ENCODE measurements around the gene RTN4RL2.

The RTN4RL2 gene

GRCh38 chr11:57500515-57500914, 40.2 kb downstream of the RTN4RL2 start:
- DNase-seq (ENCODE audit: low spot score), result no peak

- no peak for DNase-seq (ENCODE audit: low spot score)
These were observed 40.6 kb downstream of the RTN4RL2 start for GRCh38 chr11:57500926-57501325.

- DNase-seq (ENCODE audit: low spot score), result no peak
These were observed 41.6 kb downstream of the RTN4RL2 start for GRCh38 chr11:57501953-57502352.

GRCh38 chr11:57502376-57502775, 42.0 kb downstream of the RTN4RL2 start:
- DNase-seq (ENCODE audit: low spot score), result no peak

- no peak for DNase-seq (ENCODE audit: low spot score)
These were observed 42.5 kb downstream of the RTN4RL2 start for GRCh38 chr11:57502870-57503269.

GRCh38 chr11:57504511-57504910, 44.2 kb downstream of the RTN4RL2 start:
- DNase-seq (ENCODE audit: low spot score), result no peak

- no peak for DNase-seq (ENCODE audit: low spot score)
These were observed 46.2 kb downstream of the RTN4RL2 start for GRCh38 chr11:57506522-57506921.

GRCh38 chr11:57508341-57509170, 48.2 kb downstream of the RTN4RL2 start:
- no peak for DNase-seq (ENCODE audit: low spot score)

- no peak for DNase-seq (ENCODE audit: low spot score)
These were observed 51.6 kb downstream of the RTN4RL2 start for GRCh38 chr11:57511741-57512430.

GRCh38 chr11:57512646-57513451, 52.5 kb downstream of the RTN4RL2 start:
- DNase-seq (ENCODE audit: low spot score), result no peak

- no peak for DNase-seq (ENCODE audit: low spot score)
These were observed 53.1 kb downstream of the RTN4RL2 start for GRCh38 chr11:57513452-57513795.

- DNase-seq (ENCODE audit: low spot score), result no peak
These were observed 53.7 kb downstream of the RTN4RL2 start for GRCh38 chr11:57513911-57514537.

GRCh38 chr11:57514538-57515331, 54.4 kb downstream of the RTN4RL2 start:
- DNase-seq (ENCODE audit: low spot score), result no peak

- DNase-seq (ENCODE audit: low spot score), result no peak
These were observed 55.2 kb downstream of the RTN4RL2 start, which contains the start of gene SLC43A1 for GRCh38 chr11:57515332-57516060. Gene SLC43A1, minus strand, starts transcription at chr11:57515702. Its CDS starts 1,591 bp downstream, at chr11:57514111.

- no peak for DNase-seq (ENCODE audit: low spot score)
These were observed 55.7 kb downstream of the RTN4RL2 start for GRCh38 chr11:57516061-57516443.

GRCh38 chr11:57521116-57521515, 60.8 kb downstream of the RTN4RL2 start:
- no peak for DNase-seq (ENCODE audit: low spot score)

GRCh38 chr11:57523419-57523818, 63.1 kb downstream of the RTN4RL2 start:
- DNase-seq (ENCODE audit: low spot score), result no peak
